HepG2 (cell line): ENCODE measurements around the gene TRAPPC4. TPM values are rescaled to one million over a fixed set of nuclear protein-coding genes. Genes with fewer than 3 reads are reported as not detected.

Experiments
- DNMT1 ChIP-seq: sonication (generic); formaldehyde crosslinking; IDR thresholded peaks from 2 replicates; pipeline ENCODE4 v1.5.1; 2020; ENCODE audit warnings: mild to moderate bottlenecking, missing genetic modification reagents
- FOXP1 ChIP-seq, 2 experiments: fragments of 450-650 bp in 1 of 2; IDR thresholded peaks; 2 replicates each; pipeline ENCODE4 v1.6.1; 2017 to 2018; ENCODE audit warnings: antibody characterized with exemption in 1 of 2
- GLI4 ChIP-seq: sonication (generic); formaldehyde crosslinking; IDR thresholded peaks from 2 replicates; pipeline ENCODE4 v1.5.1; 2020; ENCODE audit warnings: missing genetic modification reagents, mild to moderate bottlenecking, moderate library complexity, borderline replicate concordance
- MAFF ChIP-seq: IDR thresholded peaks from 2 replicates; pipeline ENCODE4 v1.6.1; 2011; ENCODE audit warnings: low read depth, low read length, improper control_type of control experiment
- NFKB2 ChIP-seq: sonication (generic); formaldehyde crosslinking; IDR thresholded peaks from 2 replicates; pipeline ENCODE4 v1.4.0; 2020; ENCODE audit warnings: missing genetic modification reagents, borderline replicate concordance
- NR2F2 ChIP-seq: IDR thresholded peaks from 2 replicates; pipeline ENCODE4 v1.6.1; 2012; ENCODE audit warnings: low read depth, inconsistent platforms, borderline replicate concordance
- PHF8 ChIP-seq: sonication (generic); formaldehyde crosslinking; IDR thresholded peaks from 2 replicates; pipeline ENCODE4 v1.5.0; 2020; ENCODE audit warnings: missing genetic modification reagents
- SRF ChIP-seq: IDR thresholded peaks from 2 replicates; pipeline ENCODE4 v1.6.1; 2011; ENCODE audit warnings: mild to moderate bottlenecking, low read depth, low read length, moderate library complexity
- TOPORS ChIP-seq: sonication (generic); formaldehyde crosslinking; IDR thresholded peaks from 2 replicates; pipeline ENCODE4 v1.8.0; 2023; ENCODE audit warnings: mild to moderate bottlenecking, missing genetic modification reagents
- ZIK1 ChIP-seq: sonication (generic); formaldehyde crosslinking; IDR thresholded peaks from 2 replicates; pipeline ENCODE4 v1.5.0; 2020; ENCODE audit warnings: mild to moderate bottlenecking, low read depth, missing genetic modification reagents, borderline replicate concordance
- ZNF20 ChIP-seq: sonication (generic); formaldehyde crosslinking; IDR thresholded peaks from 2 replicates; pipeline ENCODE4 v1.4.0; 2020; ENCODE audit warnings: mild to moderate bottlenecking, moderate library complexity, missing genetic modification reagents
- ZNF225 ChIP-seq: sonication (generic); formaldehyde crosslinking; IDR thresholded peaks from 2 replicates; pipeline ENCODE4 v1.4.0; 2020; ENCODE audit warnings: mild to moderate bottlenecking, missing genetic modification reagents
- ZNF556 ChIP-seq: sonication (generic); formaldehyde crosslinking; IDR thresholded peaks from 2 replicates; pipeline ENCODE4 v1.4.0; 2020; ENCODE audit warnings: mild to moderate bottlenecking, missing genetic modification reagents, borderline replicate concordance
- ZNF766 ChIP-seq: sonication (generic); formaldehyde crosslinking; IDR thresholded peaks from 2 replicates; pipeline ENCODE4 v1.5.0; 2020; ENCODE audit warnings: missing genetic modification reagents, borderline replicate concordance
- ZSCAN9 ChIP-seq: IDR thresholded peaks from 2 replicates; pipeline ENCODE4 v1.6.1; 2016; ENCODE audit warnings: borderline replicate concordance
- polyA plus RNA-seq, 8 experiments: library from polyadenylated mRNA; depleted of rRNA in 3 of 8; stranded (reverse) in 7 of 8; unstranded in 1 of 8; fragments of >200 nt; fragmentation: Illumina TruSeq in 4 of 8; extraction: Trizol in 4 of 8; gene quantifications; 2 replicates each; pipeline versions ENCODE4 v1.2.1 to v1.2.3, GENCODE V29; 2011 to 2016; ENCODE audit warnings: low read depth in 4 of 8, missing spikeins in 1 of 8, mixed read lengths in 1 of 8; ENCODE audit not compliant: insufficient read depth in 1 of 8
- total RNA-seq, 5 experiments: library from RNA; depleted of rRNA; stranded (reverse); fragments of >200 nt; fragmentation: Illumina TruSeq; extraction: Trizol; gene quantifications; 2 replicates each; pipeline ENCODE4 v1.2.3, GENCODE V29; 2016; ENCODE audit warnings: low read depth in 1 of 5
- TF ChIP-seq, protein P1 (sequence below): sonication (generic); formaldehyde crosslinking; IDR thresholded peaks from 2 replicates; pipeline ENCODE4 v1.4.0; 2020; ENCODE audit warnings: missing genetic modification reagents
- TF ChIP-seq, protein P2 (sequence below): sonication (generic); formaldehyde crosslinking; IDR thresholded peaks from 2 replicates; pipeline ENCODE4 v1.5.0; 2020; ENCODE audit warnings: missing genetic modification reagents, mild to moderate bottlenecking, borderline replicate concordance
- TF ChIP-seq, protein P3 (sequence below): IDR thresholded peaks from 2 replicates; pipeline ENCODE4 v1.6.1; 2012; ENCODE audit warnings: low read length, improper control_type of control experiment
- TF ChIP-seq, protein P4 (sequence below): sonication (generic); formaldehyde crosslinking; IDR thresholded peaks from 2 replicates; pipeline ENCODE4 v1.4.0; 2020; ENCODE audit warnings: missing genetic modification reagents; ENCODE audit errors: not compliant biosample characterization

Gene TRAPPC4
- total and polyA plus RNA-seq, 2 of the 13 experiments (the other 11 are each of a cell fraction or from before 2014, with no cell fraction given): 97.4 to 140 TPM

DNA sequence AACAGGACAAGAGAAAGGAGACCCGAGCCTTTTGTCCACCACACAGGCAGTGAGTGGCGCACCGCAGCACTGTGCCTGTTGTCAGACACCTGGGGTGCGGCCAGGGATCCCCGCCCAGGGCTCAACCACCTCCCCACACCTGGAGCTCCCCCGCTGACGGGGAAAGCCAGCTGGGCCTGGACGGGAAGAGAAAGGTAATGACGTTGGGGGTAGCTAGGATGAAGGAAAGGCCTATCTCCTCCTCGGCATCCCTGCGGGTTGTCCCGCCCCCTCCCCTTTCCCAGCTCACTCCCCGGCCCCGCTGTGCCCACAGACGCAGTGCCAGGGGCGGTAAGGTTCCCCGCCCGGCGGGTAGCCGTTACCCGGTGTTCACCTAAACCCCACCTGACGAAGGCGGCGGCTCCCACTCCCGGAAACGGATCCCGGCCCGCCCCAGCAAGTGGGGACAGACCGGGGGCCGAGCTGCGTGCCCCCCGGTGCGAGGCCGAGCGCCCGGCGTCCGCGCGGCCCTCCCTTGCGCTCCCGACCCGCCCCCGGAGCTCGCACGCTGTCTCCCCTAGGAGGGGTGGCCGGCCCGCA, 37.9 kb downstream of the TRAPPC4 start (continued):
- TF ChIP-seq ZSCAN9 (CRISPR knock-in tag): no peak
- TF ChIP-seq TOPORS (CRISPR knock-in tag): no peak
- TF ChIP-seq ZNF225: peak; percentile 46; the same call in 1 of the 2 replicates
- TF ChIP-seq ZIK1 (CRISPR knock-in tag): no peak
- 0 out of 2 replicates have a peak, but pooled peaks have one; percentile 37 for TF ChIP-seq ZNF20 (CRISPR knock-in tag)
- TF ChIP-seq, protein P1, sequence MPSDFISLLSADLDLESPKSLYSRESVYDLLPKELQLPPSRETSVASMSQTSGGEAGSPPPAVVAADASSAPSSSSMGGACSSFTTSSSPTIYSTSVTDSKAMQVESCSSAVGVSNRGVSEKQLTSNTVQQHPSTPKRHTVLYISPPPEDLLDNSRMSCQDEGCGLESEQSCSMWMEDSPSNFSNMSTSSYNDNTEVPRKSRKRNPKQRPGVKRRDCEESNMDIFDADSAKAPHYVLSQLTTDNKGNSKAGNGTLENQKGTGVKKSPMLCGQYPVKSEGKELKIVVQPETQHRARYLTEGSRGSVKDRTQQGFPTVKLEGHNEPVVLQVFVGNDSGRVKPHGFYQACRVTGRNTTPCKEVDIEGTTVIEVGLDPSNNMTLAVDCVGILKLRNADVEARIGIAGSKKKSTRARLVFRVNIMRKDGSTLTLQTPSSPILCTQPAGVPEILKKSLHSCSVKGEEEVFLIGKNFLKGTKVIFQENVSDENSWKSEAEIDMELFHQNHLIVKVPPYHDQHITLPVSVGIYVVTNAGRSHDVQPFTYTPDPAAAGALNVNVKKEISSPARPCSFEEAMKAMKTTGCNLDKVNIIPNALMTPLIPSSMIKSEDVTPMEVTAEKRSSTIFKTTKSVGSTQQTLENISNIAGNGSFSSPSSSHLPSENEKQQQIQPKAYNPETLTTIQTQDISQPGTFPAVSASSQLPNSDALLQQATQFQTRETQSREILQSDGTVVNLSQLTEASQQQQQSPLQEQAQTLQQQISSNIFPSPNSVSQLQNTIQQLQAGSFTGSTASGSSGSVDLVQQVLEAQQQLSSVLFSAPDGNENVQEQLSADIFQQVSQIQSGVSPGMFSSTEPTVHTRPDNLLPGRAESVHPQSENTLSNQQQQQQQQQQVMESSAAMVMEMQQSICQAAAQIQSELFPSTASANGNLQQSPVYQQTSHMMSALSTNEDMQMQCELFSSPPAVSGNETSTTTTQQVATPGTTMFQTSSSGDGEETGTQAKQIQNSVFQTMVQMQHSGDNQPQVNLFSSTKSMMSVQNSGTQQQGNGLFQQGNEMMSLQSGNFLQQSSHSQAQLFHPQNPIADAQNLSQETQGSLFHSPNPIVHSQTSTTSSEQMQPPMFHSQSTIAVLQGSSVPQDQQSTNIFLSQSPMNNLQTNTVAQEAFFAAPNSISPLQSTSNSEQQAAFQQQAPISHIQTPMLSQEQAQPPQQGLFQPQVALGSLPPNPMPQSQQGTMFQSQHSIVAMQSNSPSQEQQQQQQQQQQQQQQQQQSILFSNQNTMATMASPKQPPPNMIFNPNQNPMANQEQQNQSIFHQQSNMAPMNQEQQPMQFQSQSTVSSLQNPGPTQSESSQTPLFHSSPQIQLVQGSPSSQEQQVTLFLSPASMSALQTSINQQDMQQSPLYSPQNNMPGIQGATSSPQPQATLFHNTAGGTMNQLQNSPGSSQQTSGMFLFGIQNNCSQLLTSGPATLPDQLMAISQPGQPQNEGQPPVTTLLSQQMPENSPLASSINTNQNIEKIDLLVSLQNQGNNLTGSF: no peak
- peak; percentile 45; the same call in 1 of the 2 replicates for TF ChIP-seq PHF8 (CRISPR knock-in tag)
- no peak for TF ChIP-seq FOXP1 (IDR thresholded peaks at IDR 0.05)
- no peak for TF ChIP-seq FOXP1 (CRISPR knock-in tag; IDR thresholded peaks at IDR 0.05)
- no peak for TF ChIP-seq SRF
- TF ChIP-seq, protein P2, sequence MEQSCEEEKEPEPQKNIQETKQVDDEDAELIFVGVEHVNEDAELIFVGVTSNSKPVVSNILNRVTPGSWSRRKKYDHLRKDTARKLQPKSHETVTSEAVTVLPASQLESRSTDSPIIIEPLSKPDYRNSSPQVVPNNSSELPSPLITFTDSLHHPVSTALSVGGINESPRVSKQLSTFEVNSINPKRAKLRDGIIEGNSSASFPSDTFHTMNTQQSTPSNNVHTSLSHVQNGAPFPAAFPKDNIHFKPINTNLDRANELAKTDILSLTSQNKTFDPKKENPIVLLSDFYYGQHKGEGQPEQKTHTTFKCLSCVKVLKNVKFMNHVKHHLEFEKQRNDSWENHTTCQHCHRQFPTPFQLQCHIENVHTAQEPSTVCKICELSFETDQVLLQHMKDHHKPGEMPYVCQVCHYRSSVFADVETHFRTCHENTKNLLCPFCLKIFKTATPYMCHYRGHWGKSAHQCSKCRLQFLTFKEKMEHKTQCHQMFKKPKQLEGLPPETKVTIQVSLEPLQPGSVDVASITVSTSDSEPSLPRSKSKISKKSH (CRISPR knock-in tag): peak; percentile 58; the same call in 1 of the 2 replicates
- TF ChIP-seq GLI4 (CRISPR knock-in tag): no peak
- TF ChIP-seq, protein P3, sequence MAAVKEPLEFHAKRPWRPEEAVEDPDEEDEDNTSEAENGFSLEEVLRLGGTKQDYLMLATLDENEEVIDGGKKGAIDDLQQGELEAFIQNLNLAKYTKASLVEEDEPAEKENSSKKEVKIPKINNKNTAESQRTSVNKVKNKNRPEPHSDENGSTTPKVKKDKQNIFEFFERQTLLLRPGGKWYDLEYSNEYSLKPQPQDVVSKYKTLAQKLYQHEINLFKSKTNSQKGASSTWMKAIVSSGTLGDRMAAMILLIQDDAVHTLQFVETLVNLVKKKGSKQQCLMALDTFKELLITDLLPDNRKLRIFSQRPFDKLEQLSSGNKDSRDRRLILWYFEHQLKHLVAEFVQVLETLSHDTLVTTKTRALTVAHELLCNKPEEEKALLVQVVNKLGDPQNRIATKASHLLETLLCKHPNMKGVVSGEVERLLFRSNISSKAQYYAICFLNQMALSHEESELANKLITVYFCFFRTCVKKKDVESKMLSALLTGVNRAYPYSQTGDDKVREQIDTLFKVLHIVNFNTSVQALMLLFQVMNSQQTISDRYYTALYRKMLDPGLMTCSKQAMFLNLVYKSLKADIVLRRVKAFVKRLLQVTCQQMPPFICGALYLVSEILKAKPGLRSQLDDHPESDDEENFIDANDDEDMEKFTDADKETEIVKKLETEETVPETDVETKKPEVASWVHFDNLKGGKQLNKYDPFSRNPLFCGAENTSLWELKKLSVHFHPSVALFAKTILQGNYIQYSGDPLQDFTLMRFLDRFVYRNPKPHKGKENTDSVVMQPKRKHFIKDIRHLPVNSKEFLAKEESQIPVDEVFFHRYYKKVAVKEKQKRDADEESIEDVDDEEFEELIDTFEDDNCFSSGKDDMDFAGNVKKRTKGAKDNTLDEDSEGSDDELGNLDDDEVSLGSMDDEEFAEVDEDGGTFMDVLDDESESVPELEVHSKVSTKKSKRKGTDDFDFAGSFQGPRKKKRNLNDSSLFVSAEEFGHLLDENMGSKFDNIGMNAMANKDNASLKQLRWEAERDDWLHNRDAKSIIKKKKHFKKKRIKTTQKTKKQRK: no peak
- TF ChIP-seq, protein P4, sequence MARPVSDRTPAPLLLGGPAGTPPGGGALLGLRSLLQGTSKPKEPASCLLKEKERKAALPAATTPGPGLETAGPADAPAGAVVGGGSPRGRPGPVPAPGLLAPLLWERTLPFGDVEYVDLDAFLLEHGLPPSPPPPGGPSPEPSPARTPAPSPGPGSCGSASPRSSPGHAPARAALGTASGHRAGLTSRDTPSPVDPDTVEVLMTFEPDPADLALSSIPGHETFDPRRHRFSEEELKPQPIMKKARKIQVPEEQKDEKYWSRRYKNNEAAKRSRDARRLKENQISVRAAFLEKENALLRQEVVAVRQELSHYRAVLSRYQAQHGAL (CRISPR knock-in tag): no peak
- no peak for TF ChIP-seq ZNF766
- 0 out of 2 replicates have a peak, but pooled peaks have one; percentile 24 for TF ChIP-seq NFKB2 (CRISPR knock-in tag)
- no peak for TF ChIP-seq ZNF556 (CRISPR knock-in tag)
- no peak for TF ChIP-seq NR2F2
- no peak for TF ChIP-seq MAFF
- no peak for TF ChIP-seq DNMT1 (CRISPR knock-in tag)
